PC-9 (cell line): Measurements from ENCODE around the gene KCNK3.

Source experiments
- EZH2 ChIP-seq: fragments of 200-600 bp; sonication (generic); IDR thresholded peaks from 2 replicates; pipeline ENCODE4 v1.8.0; 2017; ENCODE audit warnings: antibody characterized with exemption, low read depth
- TF ChIP-seq, protein P1 (sequence below): fragments of 200-600 bp; sonication (generic); conservative IDR thresholded peaks from 2 replicates; pipeline ENCODE4 v1.6.1; 2017; ENCODE audit warnings: mixed run types, antibody characterized with exemption, mild to moderate bottlenecking, moderate library complexity

DNA sequence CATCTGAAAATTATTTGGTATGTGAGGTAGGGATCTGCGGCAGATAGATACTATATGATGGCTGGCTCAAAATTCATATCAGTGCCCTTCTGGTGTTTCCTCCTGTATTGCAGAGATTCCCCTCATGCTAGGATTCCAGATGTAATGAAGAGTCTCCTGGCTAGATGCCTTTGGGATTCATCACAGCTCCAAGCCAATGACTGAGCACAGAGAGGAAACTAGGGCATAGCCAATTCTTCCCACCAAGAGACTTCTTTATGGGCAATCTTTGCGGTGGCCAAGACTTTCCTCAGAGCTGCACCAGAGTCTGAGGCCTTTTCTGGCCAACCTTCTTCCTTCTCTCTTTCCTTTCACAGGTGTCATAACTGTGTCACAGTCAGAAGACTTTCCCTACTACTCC is 25.9 kb upstream of the KCNK3 start:
- TF ChIP-seq, protein P1, sequence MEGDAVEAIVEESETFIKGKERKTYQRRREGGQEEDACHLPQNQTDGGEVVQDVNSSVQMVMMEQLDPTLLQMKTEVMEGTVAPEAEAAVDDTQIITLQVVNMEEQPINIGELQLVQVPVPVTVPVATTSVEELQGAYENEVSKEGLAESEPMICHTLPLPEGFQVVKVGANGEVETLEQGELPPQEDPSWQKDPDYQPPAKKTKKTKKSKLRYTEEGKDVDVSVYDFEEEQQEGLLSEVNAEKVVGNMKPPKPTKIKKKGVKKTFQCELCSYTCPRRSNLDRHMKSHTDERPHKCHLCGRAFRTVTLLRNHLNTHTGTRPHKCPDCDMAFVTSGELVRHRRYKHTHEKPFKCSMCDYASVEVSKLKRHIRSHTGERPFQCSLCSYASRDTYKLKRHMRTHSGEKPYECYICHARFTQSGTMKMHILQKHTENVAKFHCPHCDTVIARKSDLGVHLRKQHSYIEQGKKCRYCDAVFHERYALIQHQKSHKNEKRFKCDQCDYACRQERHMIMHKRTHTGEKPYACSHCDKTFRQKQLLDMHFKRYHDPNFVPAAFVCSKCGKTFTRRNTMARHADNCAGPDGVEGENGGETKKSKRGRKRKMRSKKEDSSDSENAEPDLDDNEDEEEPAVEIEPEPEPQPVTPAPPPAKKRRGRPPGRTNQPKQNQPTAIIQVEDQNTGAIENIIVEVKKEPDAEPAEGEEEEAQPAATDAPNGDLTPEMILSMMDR = no peak
- TF ChIP-seq EZH2 = no peak
